GM23248 (cell line): ENCODE data around the gene ERMAP.

ENCODE experiments used
- EZH2 ChIP-seq: fragments of 200-600 bp; sonication (generic); IDR thresholded peaks from 2 replicates; pipeline ENCODE4 v1.6.1; 2018; ENCODE audit warnings: antibody characterized with exemption, mild to moderate bottlenecking; ENCODE audit not compliant: insufficient read depth, poor library complexity, severe bottlenecking
- EZH2phosphoT487 ChIP-seq: fragments of 200-600 bp; sonication (generic); IDR thresholded peaks from 2 replicates; pipeline ENCODE4 v1.6.1; 2018; ENCODE audit warnings: antibody characterized with exemption, moderate library complexity, mild to moderate bottlenecking, low read depth; ENCODE audit not compliant: insufficient read depth

GRCh38 chr1:42876009-42876408 is 59.1 kb downstream of the ERMAP start:
- TF ChIP-seq EZH2phosphoT487 (no peak), EZH2 (no peak)
